Neuronal stem cell (in vitro differentiated cells): Measurements from ENCODE around the gene PHF21A.

ENCODE experiments used
- DNase-seq: peaks from one replicate; pipeline ENCODE4 v3.0.0-alpha.2; 2013; ENCODE audit warnings: low spot score
- H2AFZ ChIP-seq: one replicate; pipeline ENCODE4 v1.6.1; 2013; ENCODE audit warnings: mild to moderate bottlenecking, low read length, inconsistent platforms
- H2AK5ac ChIP-seq: 2 replicates; pipeline ENCODE4 v1.6.1; 2013; ENCODE audit warnings: low read depth, mild to moderate bottlenecking, inconsistent platforms, low read length, moderate library complexity, mixed read lengths
- H2BK120ac ChIP-seq: 2 replicates; pipeline ENCODE4 v1.6.1; 2013; ENCODE audit warnings: low read depth, mild to moderate bottlenecking, inconsistent platforms, low read length, moderate library complexity, mixed read lengths
- H2BK12ac ChIP-seq: one replicate; pipeline ENCODE4 v1.6.1; 2013; ENCODE audit warnings: low read length, inconsistent platforms
- H2BK15ac ChIP-seq: 2 replicates; pipeline ENCODE4 v1.6.1; 2013; ENCODE audit warnings: mild to moderate bottlenecking, low read length, inconsistent platforms, mixed read lengths
- H2BK5ac ChIP-seq: one replicate; pipeline ENCODE4 v1.6.1; 2013; ENCODE audit warnings: inconsistent platforms, mild to moderate bottlenecking, low read length, moderate library complexity
- H3K14ac ChIP-seq: one replicate; pipeline ENCODE4 v1.6.1; 2013; ENCODE audit warnings: low read length, inconsistent platforms
- H3K18ac ChIP-seq: 2 replicates; pipeline ENCODE4 v1.6.1; 2013; ENCODE audit warnings: low read length, inconsistent platforms
- H3K23ac ChIP-seq: 2 replicates; pipeline ENCODE4 v1.6.1; 2013; ENCODE audit warnings: low read depth, mild to moderate bottlenecking, mixed read lengths, low read length, inconsistent platforms; ENCODE audit not compliant: poor library complexity
- H3K27ac ChIP-seq: replicated peaks from 3 replicates; pipeline ENCODE4 v1.5.1; 2013; ENCODE audit warnings: low read length, inconsistent platforms
- H3K27me3 ChIP-seq, 3 experiments: 2 replicates each; pipeline ENCODE4 v1.6.1; 2013; ENCODE audit warnings: low read length in 3 of 3, mild to moderate bottlenecking in 2 of 3, inconsistent platforms in 1 of 3, low read depth in 1 of 3, mixed read lengths in 1 of 3, moderate library complexity in 1 of 3; ENCODE audit not compliant: control insufficient read depth in 3 of 3, insufficient read depth in 3 of 3
- H3K36me3 ChIP-seq, 2 donors: replicated peaks in 1 of 2; 2 replicates each; pipeline ENCODE4 v1.6.1; 2013; ENCODE audit warnings: low read length in 2 of 2; ENCODE audit not compliant: control insufficient read depth in 2 of 2, insufficient read depth in 2 of 2
- H3K4ac ChIP-seq: 2 replicates; pipeline ENCODE4 v1.6.1; 2013; ENCODE audit warnings: inconsistent platforms, mild to moderate bottlenecking, low read length, moderate library complexity
- H3K4me1 ChIP-seq, 2 donors: 1 replicate in 1 of 2; 2 replicates in 1 of 2; pipeline ENCODE4 v1.6.1; 2013; ENCODE audit warnings: low read length in 2 of 2, low read depth in 1 of 2; ENCODE audit not compliant: control insufficient read depth in 2 of 2, insufficient read depth in 1 of 2
- H3K4me2 ChIP-seq: one replicate; pipeline ENCODE4 v1.6.1; 2013; ENCODE audit warnings: mild to moderate bottlenecking, low read length, inconsistent platforms; ENCODE audit not compliant: insufficient read depth, poor library complexity, severe bottlenecking
- H3K4me3 ChIP-seq, 2 donors: 2 replicates each; pipeline ENCODE4 v1.5.1; 2013; ENCODE audit warnings: low read length in 2 of 2, mild to moderate bottlenecking in 2 of 2, inconsistent platforms in 1 of 2, moderate library complexity in 1 of 2
- H3K79me1 ChIP-seq: one replicate; pipeline ENCODE4 v1.6.1; 2013; ENCODE audit warnings: low read depth, mild to moderate bottlenecking, inconsistent platforms, low read length, moderate library complexity
- H3K9ac ChIP-seq: one replicate; pipeline ENCODE4 v1.6.1; 2013; ENCODE audit warnings: mild to moderate bottlenecking, low read depth, low read length, inconsistent platforms; ENCODE audit not compliant: poor library complexity
- H3K9me3 ChIP-seq, 2 donors: replicated peaks in 1 of 2; 2 replicates each; pipeline versions ENCODE3 to v1.6.1; 2013; ENCODE audit warnings: low read length in 2 of 2, mild to moderate bottlenecking in 2 of 2, inconsistent platforms in 1 of 2, low read depth in 1 of 2, mixed read lengths in 1 of 2, moderate library complexity in 1 of 2; ENCODE audit not compliant: control insufficient read depth in 2 of 2, insufficient read depth in 1 of 2
- H4K8ac ChIP-seq: one replicate; pipeline ENCODE4 v1.6.1; 2013; ENCODE audit warnings: low read depth, mild to moderate bottlenecking, inconsistent platforms, low read length, moderate library complexity
- H4K91ac ChIP-seq: one replicate; pipeline ENCODE4 v1.6.1; 2013; ENCODE audit warnings: low read length, low read depth, mild to moderate bottlenecking, inconsistent platforms; ENCODE audit not compliant: poor library complexity
- WGBS, 2 donors: extraction: QIAGEN DNeasy Blood & Tissue Kit; methylation state at CpG; one replicate each; pipeline ENCODE4 v1.1.7; 2013; ENCODE audit warnings: missing lambda C conversion rate in 2 of 2, mixed read lengths in 1 of 2; ENCODE audit not compliant: insufficient read length in 2 of 2, insufficient replicate concordance in 1 of 2; ENCODE audit errors: extremely low coverage in 2 of 2; 5-methylcytosine and 5-hydroxymethylcytosine counted together

The PHF21A gene

DNA sequence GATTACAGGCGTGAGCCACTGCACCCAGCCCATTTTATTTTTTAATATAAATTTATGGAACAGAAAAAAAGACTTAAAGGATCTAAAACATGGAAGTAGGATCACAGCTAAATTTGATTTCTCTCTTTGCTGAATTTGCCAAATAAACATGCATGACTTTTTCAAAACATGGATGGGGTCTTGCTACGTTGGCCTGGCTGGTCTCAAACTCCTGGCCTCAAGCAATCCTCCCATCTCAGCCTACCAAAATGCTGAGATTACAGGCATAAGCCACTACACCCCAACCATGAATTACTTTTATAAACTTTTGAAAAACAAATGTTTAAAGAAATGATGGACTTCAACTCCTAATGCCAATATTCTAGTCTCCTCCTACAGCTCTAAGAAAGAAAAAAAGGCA is 61.2 kb downstream of the PHF21A start:
- Histone ChIP-seq H3K27me3 (no peaks in the 10 kb centered on the region), H3K14ac (no peak overlapping the region), H3K4me1 (peaks cover 5 to 11% of the 10 kb centered on the region in 2 donors), H2BK120ac (no peak overlapping the region), H2BK12ac (no peak overlapping the region), H2AFZ (no peak overlapping the region), H3K9ac (no peak overlapping the region), H3K4me2 (no peak overlapping the region), H3K36me3 (peaks cover 0 to 14% of the 10 kb centered on the region in 2 donors), H2BK5ac (no peak overlapping the region), H3K4ac (no peak overlapping the region), H3K4me3 (no peak overlapping the region), H4K8ac (no peak overlapping the region), H2BK15ac (no peak overlapping the region), H3K27ac (no peak overlapping the region), H2AK5ac (no peak overlapping the region), H3K23ac (no peak overlapping the region), H3K9me3 (peaks cover 0 to 14% of the 10 kb centered on the region in 2 donors), H3K79me1 (no peaks in the 10 kb centered on the region), H4K91ac (no peak overlapping the region), H3K18ac (no peak overlapping the region)
- DNase-seq, result no peak
- no CpG with 5 or more reads among the region's 2 CpGs for WGBS, 2 donors

GRCh38 chr11:46057489-46057888 is 63.8 kb downstream of the PHF21A start:
- Histone ChIP-seq H2BK5ac (no peak overlapping the region), H3K18ac (no peak overlapping the region), H3K36me3 (peaks cover 0 to 21% of the 10 kb centered on the region in 2 donors), H3K27ac (no peak overlapping the region), H3K14ac (no peak overlapping the region), H3K4ac (no peak overlapping the region), H4K91ac (no peak overlapping the region), H2BK15ac (no peak overlapping the region), H3K4me3 (no peak overlapping the region), H3K9me3 (peaks cover 0 to 14% of the 10 kb centered on the region in 2 donors), H3K4me2 (no peak overlapping the region), H3K4me1 (peaks cover 6 to 14% of the 10 kb centered on the region in 2 donors), H3K27me3 (no peaks in the 10 kb centered on the region), H3K79me1 (no peaks in the 10 kb centered on the region), H2AK5ac (no peak overlapping the region), H2BK120ac (no peak overlapping the region), H3K9ac (no peak overlapping the region), H2AFZ (no peak overlapping the region), H4K8ac (no peak overlapping the region), H2BK12ac (no peak overlapping the region), H3K23ac (no peak overlapping the region)
- no CpG with 5 or more reads among the region's 2 CpGs for WGBS, 2 donors
- DNase-seq, result no peak

DNA sequence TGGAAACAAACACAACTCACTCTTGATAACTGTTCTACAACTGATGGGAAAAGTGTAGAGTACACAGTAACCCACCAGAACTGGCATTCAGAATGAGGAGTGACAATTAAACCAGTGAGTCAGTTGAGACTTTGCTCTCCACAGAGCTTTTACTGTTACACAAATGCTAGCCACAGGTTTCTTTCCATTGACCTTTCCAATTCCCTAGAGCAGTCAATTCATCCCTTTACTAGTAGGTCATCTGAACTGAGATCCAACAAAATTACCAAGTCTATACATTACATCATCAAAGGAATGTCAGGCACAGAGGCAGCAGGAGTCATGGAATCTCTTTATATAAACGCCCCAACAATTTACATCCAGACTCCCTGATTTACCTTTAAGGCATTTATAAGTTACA is 65.9 kb downstream of the PHF21A start:
- no peak overlapping the region for H3K23ac ChIP-seq
- H2BK5ac ChIP-seq, result no peak overlapping the region
- H4K8ac ChIP-seq, result no peak overlapping the region
- H3K18ac ChIP-seq, result no peak overlapping the region
- no peak overlapping the region for H2BK120ac ChIP-seq
- no peak overlapping the region for H3K9ac ChIP-seq
- H2BK15ac ChIP-seq, result no peak overlapping the region
- H3K4me2 ChIP-seq, result no peak overlapping the region
- no peak overlapping the region for H3K14ac ChIP-seq
- H3K9me3 ChIP-seq, result peaks cover 0 to 2% of the 10 kb centered on the region in 2 donors
- DNase-seq, result peak; percentile 11
- no peak overlapping the region for H3K27ac ChIP-seq
- peaks cover 15 to 27% of the 10 kb centered on the region in 2 donors for H3K4me1 ChIP-seq
- H3K36me3 ChIP-seq, result peaks cover 0 to 12% of the 10 kb centered on the region in 2 donors
- no peak overlapping the region for H3K4me3 ChIP-seq
- WGBS, 2 donors, result no CpG with 5 or more reads among the region's 1 CpG
- H2BK12ac ChIP-seq, result no peak overlapping the region
- H3K79me1 ChIP-seq, result no peaks in the 10 kb centered on the region
- no peak overlapping the region for H4K91ac ChIP-seq
- H2AFZ ChIP-seq, result no peak overlapping the region
- H3K27me3 ChIP-seq, result no peaks in the 10 kb centered on the region
- no peak overlapping the region for H3K4ac ChIP-seq
- no peak overlapping the region for H2AK5ac ChIP-seq

GRCh38 chr11:46051102-46051501 is 70.2 kb downstream of the PHF21A start:
- no peak overlapping the region for H2BK120ac ChIP-seq
- DNase-seq, result no peak
- no CpG with 5 or more reads among the region's 1 CpG for WGBS, 2 donors
- no peak overlapping the region for H3K14ac ChIP-seq
- no peaks in the 10 kb centered on the region for H3K79me1 ChIP-seq
- H3K36me3 ChIP-seq, result peaks cover 0 to 14% of the 10 kb centered on the region in 2 donors
- no peak overlapping the region for H3K4ac ChIP-seq
- no peaks in the 10 kb centered on the region for H3K27me3 ChIP-seq
- H2BK5ac ChIP-seq, result no peak overlapping the region
- H2AFZ ChIP-seq, result no peak overlapping the region
- H3K9me3 ChIP-seq, result peaks cover 0 to 5% of the 10 kb centered on the region in 2 donors
- no peak overlapping the region for H4K8ac ChIP-seq
- H3K9ac ChIP-seq, result no peak overlapping the region
- no peak overlapping the region for H2AK5ac ChIP-seq
- H3K4me1 ChIP-seq, result peaks cover 28 to 37% of the 10 kb centered on the region in 2 donors
- no peak overlapping the region for H4K91ac ChIP-seq
- H2BK12ac ChIP-seq, result no peak overlapping the region
- H3K18ac ChIP-seq, result no peak overlapping the region
- H2BK15ac ChIP-seq, result no peak overlapping the region
- H3K4me2 ChIP-seq, result no peak overlapping the region
- H3K27ac ChIP-seq, result no peak overlapping the region
- no peak overlapping the region for H3K4me3 ChIP-seq
- no peak overlapping the region for H3K23ac ChIP-seq
